GM19351 (cell line): ENCODE measurements around the gene AKAIN1.

Experiments used
- ATAC-seq: cut with Tn5 transposase; IDR thresholded peaks from one replicate; pipeline ENCODE4 v1.9.1; 2021; ENCODE audit warnings: mild to moderate bottlenecking, moderate library complexity; ENCODE audit not compliant: unreplicated experiment

The AKAIN1 gene, protein sequence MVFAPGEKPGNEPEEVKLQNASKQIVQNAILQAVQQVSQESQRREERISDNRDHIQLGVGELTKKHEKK

DNA sequence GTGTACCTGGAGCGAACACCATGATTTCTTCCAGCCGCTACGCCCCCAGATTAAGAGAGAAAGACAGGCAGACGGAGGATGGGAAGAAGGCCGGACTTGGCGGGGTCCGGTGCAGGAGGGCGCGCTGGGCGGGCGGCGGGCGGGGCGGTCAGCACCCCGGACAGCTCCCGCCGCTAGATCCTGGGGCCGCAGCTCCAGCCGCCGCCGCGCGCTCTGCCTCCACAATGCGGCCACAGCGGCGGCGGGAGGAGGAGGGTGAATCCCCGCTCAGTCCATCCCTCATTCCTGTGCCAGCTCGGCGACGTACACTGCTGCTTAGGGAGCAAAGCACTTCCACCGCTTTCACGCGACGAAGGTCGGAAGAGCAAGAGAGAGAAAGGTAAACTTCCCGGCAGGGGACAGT, at the start of gene AKAIN1:
Gene AKAIN1, minus strand, starts transcription at position 226 of the 403 bp plus-strand sequence. Its CDS starts 204 bp downstream, at position 22.
- no peak for ATAC-seq

DNA sequence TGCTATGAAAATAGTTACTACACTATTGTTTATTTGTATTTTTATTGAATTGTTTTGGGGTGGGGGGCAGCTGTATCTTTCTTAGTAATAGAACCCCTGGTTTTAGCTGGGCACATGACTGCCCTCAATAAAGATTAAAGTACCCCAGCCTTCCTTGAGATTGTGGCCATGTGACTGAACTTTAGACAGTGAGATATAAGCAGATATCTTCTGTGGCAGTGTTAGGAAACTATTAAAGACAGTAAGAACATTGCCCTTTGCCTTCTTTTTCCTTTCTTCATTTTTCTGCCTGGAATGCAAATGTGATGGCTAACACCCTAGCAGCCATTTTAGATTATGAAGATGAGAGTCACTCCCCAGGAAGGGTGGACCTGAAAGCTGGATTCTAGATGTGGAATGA, 47.9 kb upstream of the AKAIN1 start:
- ATAC-seq: no peak

DNA sequence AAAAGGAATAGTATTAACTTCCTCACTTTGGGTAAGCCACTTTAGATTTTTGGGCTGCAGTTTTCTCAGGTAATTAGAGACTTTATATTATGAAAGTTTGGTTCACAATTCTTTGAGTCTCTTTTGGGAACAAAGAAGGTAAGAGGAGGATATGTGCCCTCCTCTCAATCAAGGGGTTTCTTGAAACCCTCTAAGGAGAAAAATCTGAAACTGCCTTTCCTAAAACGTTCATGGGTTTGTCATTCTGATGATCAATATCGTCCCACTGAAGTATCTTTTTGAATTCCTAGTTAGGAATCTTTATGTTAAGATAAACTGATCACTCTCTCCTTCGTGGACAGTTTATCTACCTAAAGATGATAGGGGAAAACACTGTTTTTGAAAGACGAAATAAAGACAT, 42.4 kb upstream of the AKAIN1 start:
- ATAC-seq: no peak

DNA sequence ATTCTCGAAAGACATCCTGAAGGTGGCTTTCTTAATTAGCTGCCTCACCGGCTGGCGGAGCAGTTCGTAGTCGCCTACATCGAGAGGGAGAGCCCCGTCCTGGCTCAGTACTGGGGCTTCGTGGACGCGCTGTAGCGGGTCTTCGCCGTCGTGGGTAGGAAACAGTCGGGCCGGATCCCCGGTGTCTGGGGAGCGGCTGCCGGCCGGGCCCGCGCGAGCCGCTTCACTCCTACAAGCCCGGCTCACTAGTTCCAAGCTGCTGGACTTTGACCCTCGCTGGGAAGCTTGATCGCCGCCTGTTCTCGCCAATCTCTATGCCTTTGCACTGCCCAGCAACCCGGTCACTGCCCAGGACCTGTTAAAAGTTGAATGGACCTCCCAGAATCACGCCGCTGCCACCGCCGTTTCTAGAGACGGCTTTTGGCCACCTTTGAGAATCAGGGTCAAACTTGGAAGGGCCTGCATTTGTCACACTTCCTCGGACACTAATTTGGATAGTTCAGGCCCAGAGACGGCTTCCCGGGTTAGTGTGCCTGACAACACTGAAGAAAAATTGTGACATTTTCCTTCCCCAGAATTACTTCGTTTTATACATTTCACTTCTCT, 41.4 kb upstream of the AKAIN1 start:
- peak; percentile 35 for ATAC-seq

DNA sequence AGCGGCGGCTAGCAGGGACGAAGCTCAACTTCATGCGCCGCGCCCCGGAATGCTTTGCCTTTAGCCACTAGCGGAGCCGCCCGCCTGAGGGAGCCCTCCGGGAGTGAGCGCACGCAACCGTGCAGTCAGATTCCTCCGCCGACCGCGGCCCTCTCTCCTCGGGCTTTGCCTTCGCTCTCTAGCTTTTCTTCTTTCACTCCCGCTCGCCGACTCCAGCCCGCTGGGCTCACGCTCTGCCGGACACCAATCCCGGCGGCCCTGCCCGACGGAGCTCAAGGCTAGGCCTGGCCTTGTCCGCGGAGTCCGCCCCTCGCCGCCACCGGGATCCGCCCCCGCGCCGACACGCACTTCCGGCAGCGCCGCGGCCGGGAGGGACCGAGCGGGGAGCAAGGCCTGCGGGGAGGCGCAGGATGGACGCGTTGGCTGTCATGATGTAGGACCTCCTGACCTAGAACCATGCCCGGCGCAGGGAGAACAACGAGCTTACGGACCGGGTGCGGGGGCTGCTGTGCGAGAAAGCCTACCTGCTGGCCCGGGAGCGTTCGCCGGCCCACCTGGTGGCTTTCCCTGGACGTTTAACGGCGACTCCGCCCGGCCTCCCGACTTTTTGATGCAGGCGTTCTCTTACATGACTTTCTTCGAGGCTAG, 40.8 kb upstream of the AKAIN1 start:
- ATAC-seq: peak; percentile 88

DNA sequence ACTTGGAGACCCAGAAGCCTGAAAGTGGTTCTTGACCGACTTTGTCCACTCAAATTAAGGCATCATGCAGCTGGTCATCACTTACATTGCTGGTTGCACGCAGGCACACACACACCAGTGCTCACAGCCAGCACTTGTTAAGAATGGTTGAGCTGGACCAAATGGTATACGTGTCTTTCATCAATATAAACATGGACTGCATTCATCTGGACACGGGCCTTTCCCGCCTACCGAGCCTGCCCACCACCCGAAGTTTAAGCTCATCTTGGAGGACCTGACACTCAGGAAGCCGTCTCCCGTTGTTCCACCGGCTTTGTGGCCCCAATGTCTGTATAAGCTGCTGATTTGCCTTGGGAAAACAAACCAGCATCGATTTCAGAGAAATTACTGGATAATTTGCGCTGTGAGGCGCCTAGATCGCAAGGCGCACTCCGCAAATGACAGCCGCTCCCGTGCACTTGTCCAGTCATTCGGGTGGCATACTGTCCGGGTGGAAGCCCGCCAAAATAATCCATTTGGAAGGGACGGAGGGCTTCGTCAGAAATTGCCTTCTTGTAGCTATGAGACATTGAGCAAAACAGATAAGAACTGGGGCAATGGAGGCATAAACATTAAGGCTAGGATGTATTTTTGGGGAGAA, 40.1 kb upstream of the AKAIN1 start:
- ATAC-seq: peak; percentile 33

DNA sequence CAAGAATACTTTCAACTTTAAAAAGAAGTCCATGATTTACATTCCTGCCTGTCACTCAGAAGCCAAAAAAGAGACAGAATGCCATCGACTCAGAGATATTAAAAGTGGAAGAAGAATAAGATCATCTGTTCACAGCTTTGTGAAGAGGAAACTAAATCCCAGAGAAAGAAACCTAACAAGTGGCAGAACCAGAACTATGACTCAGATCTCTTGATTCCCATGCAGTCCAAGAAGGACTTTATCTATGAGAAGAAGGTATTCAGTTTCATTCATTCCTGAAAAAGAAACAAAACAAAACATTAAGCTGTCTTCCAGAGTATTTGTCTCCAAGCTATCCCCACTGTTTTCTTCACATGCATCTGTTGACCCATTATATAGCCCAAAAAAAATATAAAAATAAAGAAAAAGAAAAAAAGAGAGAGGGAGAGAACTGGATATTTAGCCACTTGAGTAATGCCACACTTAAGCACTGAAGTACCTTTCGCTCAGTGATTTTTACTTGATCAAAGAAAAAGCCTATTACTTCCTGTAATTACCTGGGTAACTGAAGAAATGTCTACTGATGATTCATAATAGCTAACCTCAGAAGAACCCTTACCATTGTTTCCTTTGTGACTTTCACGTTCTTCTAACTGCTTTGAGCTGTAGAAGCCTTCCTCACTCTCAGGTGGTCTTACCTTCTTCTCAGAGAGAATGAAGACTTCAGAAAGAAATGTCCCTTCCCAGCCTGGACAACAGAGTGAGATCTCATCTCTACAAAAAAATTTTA, 17.7 kb upstream of the AKAIN1 start:
- no peak for ATAC-seq

DNA sequence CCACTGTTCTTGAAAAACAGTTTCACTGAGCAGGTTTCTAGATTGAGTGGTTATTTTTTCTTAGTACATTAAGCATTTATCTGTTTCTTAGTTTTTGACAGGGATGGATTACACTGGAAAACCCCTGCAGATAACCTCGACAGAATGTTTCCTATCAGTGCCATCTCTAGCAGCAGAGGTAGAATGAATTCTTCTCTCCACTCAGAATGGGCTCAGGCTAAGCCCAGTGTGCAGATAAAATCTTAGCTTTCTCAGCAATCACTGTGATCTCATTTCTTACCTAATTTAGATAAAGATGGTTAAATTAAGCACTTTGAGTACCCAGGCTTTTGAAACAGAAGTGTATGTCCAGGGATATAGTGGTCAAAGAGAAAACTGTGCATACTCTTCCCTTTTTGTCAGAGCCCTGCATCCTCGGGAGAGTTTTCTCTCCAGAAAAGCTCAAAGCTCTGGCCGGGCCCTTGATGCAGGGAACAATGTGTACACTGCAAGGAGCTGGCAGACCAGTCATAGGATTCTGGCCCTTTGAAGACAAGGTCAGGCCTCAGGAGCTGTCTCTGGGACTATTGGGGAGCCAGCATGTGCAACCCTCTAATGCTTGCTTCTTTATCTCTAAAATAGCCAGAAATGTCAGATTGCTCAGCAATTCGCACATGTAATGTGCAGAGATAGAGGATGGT, 10.6 kb upstream of the AKAIN1 start:
- ATAC-seq: no peak

DNA sequence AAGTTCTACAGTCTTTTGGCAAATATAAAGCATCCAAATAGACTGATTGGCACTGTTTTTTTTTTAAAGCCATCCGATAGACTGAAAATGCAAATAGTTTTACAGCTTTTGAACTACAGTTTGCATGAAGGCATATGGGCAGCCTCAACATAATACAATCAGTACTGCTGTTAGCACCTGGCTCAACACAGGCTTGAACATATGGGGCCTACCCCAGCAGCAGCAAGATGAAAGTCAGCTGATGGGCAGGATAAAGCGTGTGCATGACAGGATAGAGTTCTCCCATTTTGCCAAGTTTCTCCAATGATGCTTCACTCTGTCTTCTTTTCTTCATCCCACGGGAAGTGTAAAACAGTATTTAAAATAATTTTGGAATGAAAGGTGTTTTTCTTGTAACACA, 1.3 kb upstream of the AKAIN1 start:
- ATAC-seq: no peak

DNA sequence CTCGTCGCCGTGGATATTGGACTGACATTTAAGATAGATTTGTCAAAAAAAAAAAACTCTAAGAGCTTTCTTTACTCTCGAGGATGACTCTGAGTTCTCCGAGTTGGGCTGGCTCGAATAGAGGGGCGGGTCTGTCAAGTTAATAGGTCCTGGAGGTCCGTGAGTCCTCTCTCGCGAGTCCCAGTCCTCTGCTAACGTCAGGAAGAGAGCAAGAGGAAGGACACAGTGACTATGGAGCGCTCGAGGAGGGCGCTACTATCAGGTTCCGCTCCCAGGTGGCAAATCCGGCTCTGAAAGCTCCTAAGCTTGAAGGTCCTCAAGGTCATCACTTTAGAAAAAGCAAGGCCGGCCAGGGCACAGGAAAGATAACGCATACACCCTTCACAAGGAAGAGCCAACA, 404 bp upstream of the AKAIN1 start:
- ATAC-seq: no peak

DNA sequence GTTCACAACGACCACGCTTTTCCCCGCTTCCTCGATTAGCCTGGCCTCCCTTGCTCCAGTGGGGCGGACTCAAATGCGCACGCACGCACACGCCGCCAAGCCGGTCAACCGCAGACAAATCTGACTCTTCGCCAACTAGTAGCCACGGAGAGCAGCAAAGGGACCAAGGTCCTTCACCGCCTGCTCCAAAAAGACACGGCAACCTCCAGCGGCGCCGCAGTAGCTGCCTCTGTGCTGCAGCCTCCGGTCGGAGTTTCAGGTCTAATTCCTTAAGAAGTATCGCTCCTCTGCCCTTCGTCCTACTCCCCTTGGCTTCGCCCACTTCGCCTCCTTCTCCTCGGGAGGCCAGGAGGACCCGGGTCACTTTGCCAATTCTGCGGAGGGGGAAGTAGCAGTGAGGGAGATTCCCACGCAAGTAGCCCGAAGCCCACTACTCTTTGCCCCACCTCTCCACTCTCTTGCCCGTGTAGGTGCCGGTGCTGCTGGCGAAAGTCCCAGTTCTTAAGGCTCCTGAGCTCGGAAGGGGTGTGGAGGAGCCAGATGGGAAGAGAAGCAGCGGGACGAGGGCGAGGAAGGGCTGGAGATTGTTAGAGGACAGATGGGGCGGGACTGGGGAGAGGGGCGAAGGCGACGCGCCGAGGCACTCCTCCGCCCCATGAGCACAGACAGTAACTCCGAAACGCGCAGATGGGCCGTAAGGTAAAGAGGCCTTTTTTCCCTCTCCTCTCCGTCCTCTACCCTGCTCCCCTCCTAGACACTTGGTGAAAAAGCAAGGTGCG, 615 bp downstream of the AKAIN1 start:
- no peak for ATAC-seq

DNA sequence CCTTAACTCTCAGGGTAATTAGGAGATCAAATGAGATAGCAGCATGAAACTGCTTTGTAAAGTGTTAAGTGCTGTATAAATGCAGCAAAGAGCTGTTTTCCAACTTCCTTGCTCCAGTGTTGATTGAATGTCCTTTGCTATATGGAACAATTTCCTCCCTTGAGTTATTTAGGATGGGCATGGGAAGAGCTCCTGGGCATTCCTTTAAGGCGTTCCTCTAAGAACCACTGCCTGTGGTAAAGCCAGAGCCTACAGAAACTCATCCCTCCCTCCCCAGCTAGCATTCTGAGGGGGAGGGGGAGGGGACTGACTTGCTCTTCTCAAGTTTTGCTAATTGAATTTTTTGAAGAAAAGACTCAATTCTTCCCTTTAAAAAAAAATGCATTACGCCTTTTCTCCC, 1.4 kb downstream of the AKAIN1 start:
- no peak for ATAC-seq

DNA sequence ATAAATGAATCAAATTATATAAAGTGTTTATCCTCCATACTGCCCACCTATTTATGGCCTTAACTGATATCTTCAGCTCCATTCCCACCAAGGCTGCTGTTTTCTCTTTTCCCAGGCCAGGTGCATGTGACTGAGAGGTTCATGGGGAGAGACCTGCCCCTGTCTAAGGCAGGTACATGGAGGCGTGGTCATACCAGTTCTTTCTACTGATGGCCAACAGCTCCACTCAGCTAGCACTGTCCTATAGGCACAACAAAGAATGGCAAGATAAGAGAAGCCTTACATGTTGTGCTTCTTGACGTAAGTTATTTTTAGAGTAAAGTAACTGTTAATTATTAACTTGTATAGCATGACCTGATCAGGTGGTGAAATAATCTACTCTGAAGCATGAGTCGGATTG, 16.8 kb downstream of the AKAIN1 start:
- ATAC-seq: no peak

DNA sequence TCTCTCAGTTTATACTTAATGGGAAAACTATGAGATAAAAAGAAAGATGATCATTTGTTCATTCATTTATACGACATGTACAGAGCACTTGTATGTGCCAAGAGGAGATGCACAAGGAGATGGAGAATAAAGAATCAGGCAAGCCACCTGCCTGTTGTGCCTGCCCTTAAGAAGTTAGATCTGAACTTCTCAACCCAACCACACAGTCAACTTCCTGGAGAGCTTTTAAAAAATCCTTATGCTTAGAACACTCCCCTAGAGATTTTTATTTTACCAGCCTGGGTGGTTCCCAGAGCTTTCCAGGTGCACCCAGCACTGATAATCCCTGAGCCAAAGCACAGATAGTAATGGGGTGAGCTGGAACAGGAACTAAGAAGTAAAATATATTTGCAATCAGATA, 18.5 kb downstream of the AKAIN1 start:
- ATAC-seq: no peak

DNA sequence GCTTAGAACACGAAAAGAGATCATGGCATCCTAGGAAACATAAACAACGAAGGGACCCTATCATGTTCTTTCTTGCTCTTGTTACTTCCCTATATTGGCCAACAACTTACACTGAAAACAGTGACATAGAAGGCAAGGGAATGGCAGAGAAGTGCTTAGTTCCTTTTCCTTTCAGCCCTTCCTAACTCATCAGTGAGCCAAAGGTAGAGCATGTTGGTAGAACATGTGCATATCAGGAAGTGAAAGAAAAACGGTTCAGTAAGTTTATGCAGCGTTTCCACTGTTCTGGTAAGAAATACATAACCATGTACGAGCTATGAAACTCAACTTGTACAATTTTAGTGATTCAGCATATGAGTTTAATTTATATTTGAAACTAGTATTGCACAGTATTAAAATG, 21.7 kb downstream of the AKAIN1 start:
- peak; percentile 93 for ATAC-seq

DNA sequence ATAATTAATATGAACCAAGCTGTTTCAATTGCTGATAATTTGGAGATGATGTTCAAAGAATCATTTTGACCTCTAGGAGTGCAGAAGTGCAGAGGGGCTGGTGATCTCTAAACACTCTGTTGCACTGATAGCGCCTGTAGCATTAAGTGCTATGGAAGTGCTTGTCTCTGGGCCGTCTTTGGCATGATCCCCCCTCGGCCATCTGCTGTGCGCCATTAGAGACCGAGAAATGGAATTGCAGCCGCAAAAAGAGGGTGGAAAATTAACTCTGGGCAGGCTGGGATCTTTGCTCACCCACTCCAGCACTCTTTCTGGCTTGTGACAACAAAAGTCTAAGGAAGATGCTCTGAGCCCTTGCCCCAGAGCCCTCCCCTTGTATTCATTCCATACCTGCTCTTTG, 23.4 kb downstream of the AKAIN1 start:
- ATAC-seq: no peak

DNA sequence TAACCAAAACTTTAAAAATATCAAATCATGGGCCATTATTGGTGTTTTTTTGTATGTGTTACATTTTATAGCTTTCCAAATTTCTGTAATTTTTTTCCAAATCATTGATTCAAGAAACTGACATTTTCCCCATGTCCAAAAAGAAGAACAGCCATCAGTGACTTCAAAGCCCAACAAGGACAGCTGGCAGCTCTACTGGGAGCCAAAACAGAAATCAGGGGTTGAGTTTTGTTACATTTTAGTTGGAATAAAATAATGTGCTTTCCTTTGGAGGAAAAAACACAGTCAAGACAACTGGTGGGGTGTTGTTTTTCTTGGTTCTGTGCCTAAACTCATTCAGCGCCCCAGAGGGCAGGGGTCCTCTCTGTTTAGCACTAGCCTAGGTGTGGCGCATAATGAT, 23.8 kb downstream of the AKAIN1 start:
- no peak for ATAC-seq

DNA sequence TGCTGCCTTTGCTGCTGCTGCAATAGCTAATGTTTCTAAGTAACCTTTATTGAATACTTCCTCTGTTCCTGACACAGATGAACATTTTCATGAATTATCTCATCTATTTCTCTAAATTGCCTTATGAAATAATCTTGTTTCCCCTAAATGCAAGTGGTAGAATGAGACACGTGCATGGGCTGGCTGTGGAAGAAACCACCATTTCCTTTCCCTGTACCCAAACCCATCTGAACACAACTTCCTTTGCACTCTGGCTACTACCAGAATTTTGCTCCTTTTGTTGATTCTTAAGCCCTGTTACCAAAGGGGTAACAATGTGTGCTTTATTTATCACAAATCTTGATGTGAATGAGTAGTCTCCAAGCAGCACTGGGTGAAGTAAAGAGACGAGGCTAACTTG, 29.2 kb downstream of the AKAIN1 start:
- no peak for ATAC-seq

DNA sequence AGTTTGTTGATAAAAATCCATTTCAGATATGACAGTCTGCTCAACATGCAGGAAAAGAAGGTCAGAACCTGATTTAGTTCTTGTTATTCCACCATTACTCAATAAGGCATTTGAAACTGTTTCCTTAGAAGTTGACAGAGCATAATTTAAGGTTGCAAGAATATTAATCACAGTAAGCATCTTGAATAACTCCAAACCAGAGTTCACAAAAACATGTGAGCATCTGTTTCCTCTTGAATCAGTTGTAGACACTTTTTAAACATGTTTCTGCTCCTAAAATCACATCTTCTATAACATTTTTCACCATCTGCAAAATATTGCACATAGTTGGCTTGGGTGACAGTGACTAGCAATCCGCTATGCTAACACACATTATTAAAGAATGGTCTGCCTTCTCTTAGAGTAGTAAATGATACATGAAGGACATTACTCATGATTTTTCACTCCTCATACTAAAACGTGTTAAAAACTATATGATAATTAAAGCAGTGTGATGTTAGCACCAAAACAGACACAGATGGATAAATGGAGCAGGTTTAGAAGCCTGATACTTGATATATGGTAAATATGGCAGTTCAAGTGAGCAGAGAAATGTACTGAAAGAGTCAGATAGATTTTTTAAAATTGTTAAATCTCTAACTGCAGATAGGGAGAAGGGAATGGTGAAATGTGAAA, 30.3 kb downstream of the AKAIN1 start:
- ATAC-seq: no peak

DNA sequence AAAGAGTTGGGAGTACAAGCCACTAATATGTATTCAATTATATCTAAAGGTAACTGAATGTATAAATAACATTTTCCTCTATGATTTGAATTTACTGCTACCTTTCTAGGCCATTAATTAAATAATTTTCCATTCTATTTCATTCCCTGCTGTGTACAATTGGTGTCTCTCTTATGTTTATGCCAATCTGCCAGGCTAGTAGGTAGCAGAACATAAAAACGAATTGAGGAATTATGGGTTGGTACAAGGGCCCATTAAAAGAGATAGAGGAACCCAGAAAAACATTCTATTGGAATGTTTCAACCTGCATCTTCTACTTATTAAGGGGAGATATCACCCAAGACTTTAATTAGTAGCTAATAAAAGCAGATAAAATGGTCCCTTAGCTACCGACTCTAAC, 32.2 kb downstream of the AKAIN1 start:
- no peak for ATAC-seq
